Natural killer cell (primary cell): ENCODE results near the gene PPOX. TPM values are rescaled to one million over a fixed set of nuclear protein-coding genes. Genes with fewer than 3 reads are reported as not detected.

Source experiments
- ATAC-seq, 3 donors: fragments of 150-1000 bp in 2 of 3; fragments of 200-7000 bp in 1 of 3; cut with Tn5 transposase; 1 replicate in 1 of 3; 2 replicates in 2 of 3; pipeline ENCODE4 v1.10.0; 2021; ENCODE audit warnings: mild to moderate bottlenecking in 2 of 3, moderate library complexity in 2 of 3
- DNase-seq, 2 donors: peaks; one replicate each; pipeline versions ENCODE4 v3.0.0 to v3.0.0-alpha.2; 2013 to 2021; ENCODE audit warnings: mixed read lengths in 1 of 2
- H3K27ac ChIP-seq: one replicate; pipeline ENCODE4 v1.5.1; 2013; ENCODE audit warnings: mild to moderate bottlenecking, low read length
- H3K27me3 ChIP-seq: one replicate; pipeline ENCODE4 v1.6.1; 2013; ENCODE audit warnings: low read length; ENCODE audit not compliant: control insufficient read depth, insufficient read depth
- H3K36me3 ChIP-seq: one replicate; pipeline ENCODE4 v1.6.1; 2013; ENCODE audit warnings: low read length; ENCODE audit not compliant: control insufficient read depth, insufficient read depth
- H3K4me1 ChIP-seq: one replicate; pipeline ENCODE4 v1.6.1; 2013; ENCODE audit warnings: low read length; ENCODE audit not compliant: control insufficient read depth, insufficient read depth
- H3K4me3 ChIP-seq: one replicate; pipeline ENCODE4 v1.5.1; 2013; ENCODE audit warnings: low read length
- H3K9me3 ChIP-seq: one replicate; pipeline ENCODE4 v1.6.1; 2013; ENCODE audit warnings: low read length; ENCODE audit not compliant: control insufficient read depth, insufficient read depth
- H3K27ac Mint-ChIP-seq, 2 donors: one replicate each; pipeline ENCODE4 v1.8.0; 2022; ENCODE audit warnings: mild to moderate bottlenecking in 2 of 2, mixed read lengths in 2 of 2, moderate library complexity in 1 of 2
- H3K27me3 Mint-ChIP-seq, 2 donors: one replicate each; pipeline ENCODE4 v1.8.0; 2022; ENCODE audit warnings: low read depth in 2 of 2, mixed read lengths in 2 of 2
- H3K36me3 Mint-ChIP-seq: one replicate; pipeline ENCODE4 v1.8.0; 2022; ENCODE audit warnings: mixed read lengths
- H3K4me1 Mint-ChIP-seq, 2 donors: one replicate each; pipeline ENCODE4 v1.8.0; 2022; ENCODE audit warnings: mixed read lengths in 2 of 2
- H3K4me3 Mint-ChIP-seq: one replicate; pipeline ENCODE4 v1.8.0; 2022; ENCODE audit warnings: mild to moderate bottlenecking, moderate library complexity, mixed read lengths
- H3K9me3 Mint-ChIP-seq, 2 donors: one replicate each; pipeline ENCODE4 v1.8.0; 2022; ENCODE audit warnings: mixed read lengths in 2 of 2
- CTCF ChIP-seq: fragments of 200-600 bp; IDR thresholded peaks from one replicate; pipeline ENCODE4 v1.8.0; 2022; ENCODE audit warnings: antibody characterized with exemption
- WGBS: methylation state at CpG from one replicate; pipeline ENCODE4 v1.1.7; 2013; ENCODE audit warnings: missing lambda C conversion rate; ENCODE audit not compliant: insufficient coverage; 5-methylcytosine and 5-hydroxymethylcytosine counted together
- intact Hi-C: fragments of 100-400 bp; cut with micrococcal nuclease; formaldehyde crosslinking; loops from one replicate; pipeline ENCODE4 v1.14.2; 2022
- total RNA-seq, 4 donors: library from RNA; stranded (reverse); fragments of 120-200 nt in 1 of 4; gene quantifications; one replicate each; pipeline versions ENCODE4 v1.2.3 to v1.2.4, GENCODE V29; 2013 to 2022

Gene PPOX
- total RNA-seq, 3 donors from 2014 or later (not counting 1 experiment from before 2014, with no cell fraction given), result 45.5 to 66.3 (median 57.4) TPM

- no peak overlapping the region for H3K27ac ChIP-seq
- 92% methylated on average over 22 of the region's 22 CpGs for WGBS
- H3K36me3 ChIP-seq, result no peaks in the 10 kb centered on the region
- no peak overlapping the region for H3K4me3 ChIP-seq
- Mint-ChIP-seq H3K9me3 (no peaks in the 10 kb centered on the region), H3K4me3 (no peak overlapping the region), H3K27ac (peak overlapping the region; percentile 21 to 59), H3K36me3 (no peaks in the 10 kb centered on the region), H3K4me1 (peaks cover 58 to 65% of the 10 kb centered on the region in 2 donors), H3K27me3 (no peaks in the 10 kb centered on the region)
- H3K4me1 ChIP-seq, result peaks cover 71% of the 10 kb centered on the region
- intact Hi-C loops, result no loop called here
- H3K27me3 ChIP-seq, result no peaks in the 10 kb centered on the region
- TF ChIP-seq CTCF, result no peak
- ATAC-seq (peak in 1 of 3 donors; percentile 26), DNase-seq (no peak)
- no peaks in the 10 kb centered on the region for H3K9me3 ChIP-seq
Observed at GRCh38 chr1:161190962-161191521, 24.8 kb downstream of the PPOX start.

GRCh38 chr1:161191971-161192370 is 25.7 kb downstream of the PPOX start:
- ATAC-seq (no peak), DNase-seq (no peak)
- no peaks in the 10 kb centered on the region for H3K36me3 Mint-ChIP-seq
- Histone ChIP-seq H3K9me3 (no peaks in the 10 kb centered on the region), H3K27ac (no peak overlapping the region), H3K4me3 (no peak overlapping the region), H3K4me1 (peaks cover 69% of the 10 kb centered on the region), H3K36me3 (no peaks in the 10 kb centered on the region), H3K27me3 (no peaks in the 10 kb centered on the region)
- H3K27ac Mint-ChIP-seq, result peak overlapping the region; percentile 89 to 92
- H3K4me3 Mint-ChIP-seq, result no peak overlapping the region
- intact Hi-C loops, result no loop called here
- WGBS, result 80% methylated on average over 7 of the region's 8 CpGs
- no peaks in the 10 kb centered on the region for H3K27me3 Mint-ChIP-seq
- H3K9me3 Mint-ChIP-seq, result no peaks in the 10 kb centered on the region
- peaks cover 48 to 60% of the 10 kb centered on the region in 2 donors for H3K4me1 Mint-ChIP-seq
- TF ChIP-seq CTCF, result no peak

GRCh38 chr1:161192476-161193465 is 26.5 kb downstream of the PPOX start:
- peak; percentile 85 for TF ChIP-seq CTCF
- ATAC-seq (peak; percentile 85 to 91 (median 85)), DNase-seq (peak; percentile 48 to 88)
- WGBS, result 70% methylated on average over 14 of the region's 15 CpGs
- H3K9me3 Mint-ChIP-seq, result no peaks in the 10 kb centered on the region
- peak overlapping the region; percentile 89 to 92 for H3K27ac Mint-ChIP-seq
- H3K4me1 Mint-ChIP-seq, result peaks cover 40 to 60% of the 10 kb centered on the region in 2 donors
- no peaks in the 10 kb centered on the region for H3K36me3 Mint-ChIP-seq
- H3K4me3 ChIP-seq, result no peak overlapping the region
- H3K27ac ChIP-seq, result no peak overlapping the region
- H3K36me3 ChIP-seq, result no peaks in the 10 kb centered on the region
- H3K9me3 ChIP-seq, result no peaks in the 10 kb centered on the region
- intact Hi-C loops, result no loop called here
- peaks cover 61% of the 10 kb centered on the region for H3K4me1 ChIP-seq
- no peaks in the 10 kb centered on the region for H3K27me3 ChIP-seq
- no peaks in the 10 kb centered on the region for H3K27me3 Mint-ChIP-seq
- H3K4me3 Mint-ChIP-seq, result peak overlapping the region; percentile 86
